ENCODE results near the gene KCTD21.

KCTD21 gene

GRCh38 chr11:78139422-78140391 lies 48.7 kb downstream of the KCTD21 start, which contains the start of gene ALG8:
Gene ALG8 (minus strand): TSS chr11:78139626. CDS start chr11:78139588, 38 bp downstream.
- peak; percentile 94 for DNase-seq (ENCODE audit: low read depth)

GRCh38 chr11:78138694-78139421 lies 49.6 kb downstream of the KCTD21 start:
- peak; percentile 8 for DNase-seq (ENCODE audit: low read depth)

DNA sequence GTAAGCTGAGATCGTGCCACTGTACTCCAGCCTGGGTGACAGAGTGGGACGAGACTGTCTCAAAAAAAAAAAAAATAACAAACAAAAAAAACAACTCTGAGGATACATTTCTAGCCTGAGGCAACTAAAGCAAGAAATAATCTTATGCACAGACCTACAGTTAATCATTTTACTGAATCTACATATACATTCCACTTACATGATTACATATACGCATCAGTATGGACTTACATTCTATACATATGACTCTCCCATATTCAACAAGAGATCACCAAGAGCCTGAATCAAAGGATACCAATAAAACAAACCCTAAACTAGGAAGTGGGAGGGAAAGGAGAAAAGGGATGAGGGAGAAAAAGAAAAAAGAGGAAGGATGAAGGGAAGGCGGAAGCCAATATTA lies 50.1 kb downstream of the KCTD21 start:
- no peak for DNase-seq (ENCODE audit: low read depth)

GRCh38 chr11:78132475-78132874 lies 56.0 kb downstream of the KCTD21 start:
- DNase-seq (ENCODE audit: low read depth), result no peak

DNA sequence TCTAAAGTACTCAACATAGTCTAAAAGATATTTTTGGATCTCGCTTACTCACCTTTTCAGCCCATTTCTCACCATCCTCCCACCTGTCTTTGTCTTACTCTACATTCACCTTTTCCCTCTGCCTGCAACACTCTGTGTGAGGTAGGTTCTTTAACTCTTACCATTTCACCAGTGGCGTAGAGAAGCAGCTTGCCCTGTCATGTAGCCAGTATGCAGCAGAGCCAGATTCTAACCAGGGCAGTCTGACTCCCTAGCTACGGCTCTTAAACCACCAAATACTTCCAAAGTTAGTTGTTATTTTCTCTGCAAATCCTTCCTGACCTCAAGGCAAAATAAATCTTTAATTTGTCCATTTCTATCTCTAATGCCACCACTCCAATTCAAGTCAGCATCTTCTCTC lies 56.5 kb downstream of the KCTD21 start:
- DNase-seq (ENCODE audit: low read depth), result no peak

DNA sequence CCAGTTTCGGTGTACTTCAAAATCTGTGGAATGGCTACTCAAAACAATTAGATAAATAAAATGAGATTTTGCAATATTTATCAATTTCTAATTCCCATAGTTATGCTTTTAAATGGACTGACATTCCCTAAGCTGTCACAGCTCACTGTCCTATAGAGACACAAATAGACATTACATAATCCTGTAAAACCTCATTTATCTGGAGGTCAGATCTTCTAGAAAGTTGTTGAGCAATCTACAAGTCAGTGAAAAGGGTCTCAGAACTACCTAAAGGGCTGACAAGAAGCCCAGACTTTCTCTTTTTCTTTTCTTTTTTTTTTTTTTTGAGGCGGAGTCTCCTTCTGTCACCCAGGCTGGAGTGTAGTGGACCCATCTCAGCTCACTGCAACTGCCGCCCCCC lies 61.0 kb downstream of the KCTD21 start:
- DNase-seq (ENCODE audit: low read depth), result no peak

Measured in T follicular helper cell (primary cell).